HL-60 (cell line): Measurements from ENCODE around the gene SLC9A3.

ENCODE experiments used
- DNase-seq, 2 experiments: peaks; one replicate each; pipeline ENCODE4 v3.0.0-alpha.2; 2010 to 2020; ENCODE audit warnings: low read depth in 1 of 2, low spot score in 1 of 2
- H3K27ac ChIP-seq: fragments of 250-450 bp; sonication (Bioruptor Pico); replicated peaks from 2 replicates; pipeline ENCODE4 v1.5.1; 2020; ENCODE audit warnings: mild to moderate bottlenecking, moderate library complexity
- H3K27me3 ChIP-seq: fragments of 250-450 bp; sonication (Bioruptor Pico); 2 replicates; pipeline ENCODE4 v1.5.1; 2021; ENCODE audit warnings: mild to moderate bottlenecking, moderate library complexity; ENCODE audit not compliant: insufficient read depth, poor library complexity, severe bottlenecking
- H3K4me3 ChIP-seq: replicated peaks from 2 replicates; pipeline ENCODE4 v1.5.1; 2011; ENCODE audit warnings: mild to moderate bottlenecking, control low read depth, low read length; ENCODE audit not compliant: insufficient read depth
- CTCF ChIP-seq: IDR thresholded peaks from one replicate; pipeline ENCODE4 v1.5.1; 2011; ENCODE audit warnings: low read length, control low read depth, inconsistent platforms; ENCODE audit not compliant: insufficient read depth
- GABPA ChIP-seq: IDR thresholded peaks from 2 replicates; pipeline ENCODE4 v1.6.1; 2012; ENCODE audit warnings: low read depth
- POLR2AphosphoS5 ChIP-seq: IDR thresholded peaks from 2 replicates; pipeline ENCODE4 v1.6.1; 2012; ENCODE audit warnings: low read depth
- REST ChIP-seq: IDR thresholded peaks from 2 replicates; pipeline ENCODE4 v1.6.1; 2012; ENCODE audit warnings: low read depth; ENCODE audit not compliant: insufficient replicate concordance
- SPI1 ChIP-seq: IDR thresholded peaks from 2 replicates; pipeline ENCODE4 v1.6.1; 2012; ENCODE audit warnings: low read depth, mild to moderate bottlenecking, borderline replicate concordance

SLC9A3 gene

GRCh38 chr5:492314-492893 is 31.8 kb downstream of the SLC9A3 start:
- TF ChIP-seq GABPA, result no peak
- TF ChIP-seq POLR2AphosphoS5, result no peak
- TF ChIP-seq REST, result no peak
- no peak for TF ChIP-seq SPI1
- TF ChIP-seq CTCF, result no peak
- Histone ChIP-seq H3K4me3 (no peak overlapping the region), H3K27me3 (peaks cover 4% of the 10 kb centered on the region), H3K27ac (no peak overlapping the region)
- no peak for DNase-seq

GRCh38 chr5:491856-492155 is 32.4 kb downstream of the SLC9A3 start:
- Histone ChIP-seq H3K4me3 (no peak overlapping the region), H3K27ac (no peak overlapping the region), H3K27me3 (peaks cover 4% of the 10 kb centered on the region)
- TF ChIP-seq SPI1, result no peak
- no peak for TF ChIP-seq CTCF
- TF ChIP-seq GABPA, result no peak
- TF ChIP-seq POLR2AphosphoS5, result no peak
- TF ChIP-seq REST, result no peak
- no peak for DNase-seq

GRCh38 chr5:491119-491855 is 33.0 kb downstream of the SLC9A3 start:
- no peak for TF ChIP-seq CTCF
- TF ChIP-seq POLR2AphosphoS5, result no peak
- Histone ChIP-seq H3K27ac (no peak overlapping the region), H3K4me3 (no peak overlapping the region), H3K27me3 (peaks cover 4% of the 10 kb centered on the region)
- DNase-seq, result no peak
